ENCODE results near the gene ZNF275.
"Not testable (repeated sequence)": the region's sequence is repeated elsewhere in the genome, so short reads cannot be mapped to it uniquely, and the experiment has no call there.

ZNF275 gene

DNA sequence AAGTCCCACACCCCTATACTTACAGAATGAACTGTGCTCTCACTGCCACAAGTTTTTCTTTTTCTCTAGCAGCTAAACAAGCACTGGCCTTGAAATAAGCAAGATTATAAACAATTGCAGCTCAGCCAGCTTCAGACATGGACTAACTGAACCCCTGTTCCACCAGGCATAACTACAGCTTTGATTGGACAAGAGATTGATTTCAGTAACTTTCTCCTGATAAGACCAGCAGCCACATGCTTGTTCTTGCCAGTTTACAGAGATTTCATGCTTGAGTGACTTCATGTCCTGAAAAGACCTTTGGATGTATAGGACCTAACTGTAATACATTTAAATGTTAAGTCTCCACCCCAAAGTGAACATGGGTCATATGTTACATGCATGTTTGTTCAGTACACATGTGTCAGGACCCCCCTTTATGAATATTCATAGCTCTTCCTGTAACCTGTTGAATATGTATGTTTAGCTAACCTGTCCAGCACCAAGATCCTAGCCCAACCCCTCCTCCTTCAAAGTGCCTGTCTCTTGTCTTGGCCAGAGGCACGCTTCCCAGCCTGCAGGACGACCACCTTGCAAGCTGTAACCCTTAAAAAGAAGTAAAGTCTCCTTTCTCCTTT, 27.9 kb downstream of the ZNF275 start:
- DNase-seq: no peak

DNA sequence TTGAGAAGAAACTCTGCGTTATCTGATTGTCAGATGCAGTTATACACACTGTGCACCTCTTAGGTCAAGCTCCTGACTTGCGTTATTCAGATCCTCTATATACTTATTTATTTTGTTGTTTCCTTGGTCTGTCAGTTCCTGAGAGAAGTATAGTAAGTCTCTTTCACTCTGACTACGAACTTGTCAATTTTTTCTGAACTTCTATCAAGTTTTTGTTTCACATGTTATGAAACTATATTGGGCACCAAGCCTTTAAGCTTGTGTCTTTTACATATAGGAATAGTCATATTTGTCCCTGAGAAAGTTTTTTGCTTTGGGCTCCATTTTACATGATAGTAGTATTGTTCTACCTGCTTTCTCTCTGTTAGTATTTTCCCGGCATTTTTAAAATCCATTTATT, 31.7 kb downstream of the ZNF275 start:
- no peak for DNase-seq

DNA sequence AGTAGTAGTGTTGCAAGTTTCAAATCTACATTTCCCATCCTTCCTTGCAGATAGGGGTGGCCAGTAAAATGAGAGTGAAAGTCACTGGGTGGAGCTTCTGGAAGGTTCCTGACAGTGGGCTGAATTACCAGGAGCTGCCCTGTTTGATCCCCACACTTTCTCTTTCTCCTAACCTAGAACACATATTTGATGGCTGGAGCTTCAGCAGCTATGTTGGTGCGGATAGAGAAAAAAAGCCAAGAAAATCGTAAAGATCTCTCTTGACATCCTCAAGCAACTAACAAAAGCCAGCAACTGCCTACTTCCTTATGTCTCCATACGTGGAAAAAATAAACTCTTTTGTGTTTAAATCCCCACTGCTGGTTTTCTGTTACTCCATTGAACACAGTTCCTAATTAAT, 32.2 kb downstream of the ZNF275 start:
- DNase-seq: no peak

DNA sequence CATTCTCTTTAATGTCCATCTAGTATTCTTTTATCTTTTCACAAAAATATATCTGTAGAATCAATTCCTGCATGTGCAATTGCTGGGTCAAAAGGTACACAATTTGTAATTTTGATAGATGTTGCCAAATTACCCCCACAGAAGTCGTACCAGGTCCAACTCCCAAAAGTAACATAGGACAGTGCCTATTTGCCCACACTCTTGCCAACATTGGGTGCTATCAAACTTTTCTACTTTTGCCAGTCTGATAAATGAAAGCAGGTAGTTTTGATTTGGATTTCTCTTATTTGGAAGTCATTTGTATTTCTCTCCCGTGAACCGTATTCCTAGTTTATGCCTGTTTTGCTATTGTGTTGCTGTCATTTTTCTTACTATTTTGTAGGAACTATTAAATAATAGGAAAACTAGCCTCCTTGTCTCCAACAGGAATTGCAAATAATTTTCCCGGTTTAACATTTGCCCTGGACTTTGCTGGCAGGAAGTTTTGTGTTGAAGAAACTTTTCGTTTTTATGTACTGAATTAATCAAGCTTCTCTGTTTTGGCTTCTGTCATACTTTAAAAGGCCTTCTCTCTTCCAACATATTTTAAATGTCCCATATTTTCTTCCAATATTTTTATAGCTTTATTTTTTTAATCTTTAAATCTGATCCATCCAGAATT, 33.1 kb downstream of the ZNF275 start:
- DNase-seq: no peak

DNA sequence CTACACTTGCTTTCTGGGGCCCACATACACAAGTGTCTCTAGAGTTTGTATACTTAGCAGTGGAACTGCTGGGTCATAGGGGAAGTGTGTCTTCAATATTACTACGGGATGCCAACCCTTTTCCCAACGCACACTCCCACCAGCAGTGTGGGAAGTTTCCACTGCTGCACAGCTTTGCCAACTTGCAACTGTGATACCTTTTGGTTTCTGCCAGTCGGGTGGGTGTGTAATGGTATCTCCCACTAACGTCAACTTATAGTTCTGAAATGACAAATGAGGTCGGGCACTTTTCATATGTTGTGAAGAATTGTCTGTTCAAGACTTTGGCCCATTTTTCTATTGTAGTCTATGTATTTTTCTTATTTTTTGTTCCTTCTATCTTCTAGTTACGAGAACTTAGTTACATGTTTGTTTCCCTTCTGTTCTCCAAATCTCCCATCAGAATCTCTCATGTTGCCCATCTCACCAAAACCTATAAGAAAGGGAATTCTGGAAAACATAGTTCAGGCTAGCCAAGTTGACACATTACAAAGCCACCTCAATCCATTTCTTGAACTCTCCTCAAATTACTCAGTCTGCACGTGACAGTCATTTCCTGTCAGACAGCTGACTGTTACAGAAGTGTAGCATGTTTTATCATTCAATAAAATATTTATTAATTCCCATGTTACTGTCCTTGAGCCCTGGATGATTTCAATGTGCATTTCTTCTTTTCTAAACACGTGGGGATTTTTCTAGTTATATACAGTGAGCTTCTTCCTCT, 36.5 kb downstream of the ZNF275 start:
- no peak for DNase-seq

DNA sequence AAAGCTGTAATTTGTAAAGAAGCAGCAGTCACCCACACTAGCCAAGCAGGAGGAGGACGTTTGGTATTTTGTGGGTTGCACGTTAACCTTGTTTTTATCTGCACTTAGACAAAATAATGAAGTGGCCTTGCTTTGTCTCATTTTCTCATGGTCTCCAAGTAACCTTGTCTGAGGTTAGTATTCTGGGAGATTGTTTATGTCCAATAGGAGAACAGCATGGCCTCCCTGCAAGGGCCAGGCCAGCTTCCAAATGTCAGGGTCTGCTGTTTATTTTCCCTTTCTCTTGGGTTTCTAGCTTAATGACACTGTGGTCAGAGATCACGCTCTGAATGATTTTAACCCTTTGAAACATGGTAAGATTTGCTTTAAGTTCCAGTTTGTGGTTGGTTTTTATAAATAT, 37.3 kb downstream of the ZNF275 start:
- no peak for DNase-seq

GRCh38 chrX:153372949-153373348, 39.0 kb downstream of the ZNF275 start:
- DNase-seq: no peak

DNA sequence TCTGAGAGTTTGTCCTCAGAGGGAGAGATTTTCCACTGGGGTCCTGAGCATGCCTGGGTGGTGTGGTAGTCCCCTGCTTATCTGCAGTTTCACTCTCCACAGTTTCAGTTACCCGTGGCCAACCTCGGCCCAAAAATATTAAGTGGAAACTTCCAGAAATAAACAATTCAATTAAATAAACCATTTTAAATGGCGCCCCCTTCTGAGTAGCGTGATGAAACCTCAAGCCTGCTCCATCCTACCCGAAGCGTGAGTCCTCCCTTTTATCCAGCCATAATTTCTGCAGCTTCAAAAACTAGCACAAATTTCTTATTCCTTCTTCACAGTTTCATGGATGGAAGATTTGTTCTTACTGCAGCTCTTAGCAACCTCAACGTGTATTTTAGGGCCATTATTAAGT, 40.5 kb downstream of the ZNF275 start:
- peak; percentile 0 for DNase-seq

DNA sequence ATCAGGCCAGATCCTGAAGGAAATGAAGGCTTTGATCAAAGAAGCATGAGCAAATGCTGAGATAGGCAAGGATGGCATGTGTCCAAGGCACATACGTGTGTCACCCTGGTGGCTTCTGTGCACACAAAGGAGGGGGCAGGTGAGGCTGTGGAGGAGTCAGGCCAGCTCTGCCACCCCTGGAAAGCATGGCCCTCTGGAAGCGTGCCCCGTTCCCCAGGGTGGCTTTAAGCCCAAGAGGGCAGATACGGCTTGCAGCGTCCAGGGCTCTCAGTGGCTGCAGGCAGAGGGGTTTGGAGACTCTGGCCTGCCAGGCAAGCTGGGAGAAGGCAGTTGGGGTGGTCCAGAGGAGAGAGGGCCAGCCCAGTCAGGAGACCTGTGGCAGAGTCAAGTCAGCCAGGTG, 41.6 kb downstream of the ZNF275 start:
- peak; percentile 1 for DNase-seq

GRCh38 chrX:153377727-153378126, 43.8 kb downstream of the ZNF275 start:
- DNase-seq: no peak

GRCh38 chrX:153378607-153379006, 44.7 kb downstream of the ZNF275 start:
- DNase-seq: no peak

GRCh38 chrX:153379508-153379907, 45.6 kb downstream of the ZNF275 start:
- no peak for DNase-seq

DNA sequence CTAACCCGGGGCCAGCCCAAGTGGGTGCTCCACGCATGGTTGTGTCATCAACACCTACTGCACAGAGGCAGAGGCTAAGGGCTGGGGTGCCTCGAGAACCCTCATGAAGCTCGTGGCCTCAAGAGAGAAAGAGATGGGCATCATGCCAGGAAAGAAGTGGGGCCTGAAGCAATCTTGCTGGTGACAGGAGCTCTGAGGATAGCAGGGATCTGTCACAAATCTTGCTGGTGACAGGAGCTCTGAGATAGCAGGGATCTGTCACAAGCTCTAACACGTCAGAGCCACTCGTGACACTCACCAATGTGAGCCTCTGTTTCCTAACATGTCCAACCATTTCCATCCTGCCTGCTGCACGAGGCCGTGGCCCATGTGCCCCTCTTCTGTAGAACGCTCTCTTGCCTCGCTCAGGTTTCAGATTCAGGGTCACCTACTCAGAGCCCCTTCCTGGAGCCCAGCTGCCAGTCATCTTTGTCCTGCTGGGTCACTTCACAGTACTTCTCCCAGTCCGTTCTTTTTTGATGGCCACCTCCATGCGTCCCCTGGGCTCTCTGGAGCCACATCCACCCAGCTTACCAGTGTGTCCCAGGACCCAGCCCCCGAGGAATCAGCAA, 46.1 kb downstream of the ZNF275 start:
- peak; percentile 2 for DNase-seq

GRCh38 chrX:153380691-153381090, 46.7 kb downstream of the ZNF275 start:
- DNase-seq: no peak

DNA sequence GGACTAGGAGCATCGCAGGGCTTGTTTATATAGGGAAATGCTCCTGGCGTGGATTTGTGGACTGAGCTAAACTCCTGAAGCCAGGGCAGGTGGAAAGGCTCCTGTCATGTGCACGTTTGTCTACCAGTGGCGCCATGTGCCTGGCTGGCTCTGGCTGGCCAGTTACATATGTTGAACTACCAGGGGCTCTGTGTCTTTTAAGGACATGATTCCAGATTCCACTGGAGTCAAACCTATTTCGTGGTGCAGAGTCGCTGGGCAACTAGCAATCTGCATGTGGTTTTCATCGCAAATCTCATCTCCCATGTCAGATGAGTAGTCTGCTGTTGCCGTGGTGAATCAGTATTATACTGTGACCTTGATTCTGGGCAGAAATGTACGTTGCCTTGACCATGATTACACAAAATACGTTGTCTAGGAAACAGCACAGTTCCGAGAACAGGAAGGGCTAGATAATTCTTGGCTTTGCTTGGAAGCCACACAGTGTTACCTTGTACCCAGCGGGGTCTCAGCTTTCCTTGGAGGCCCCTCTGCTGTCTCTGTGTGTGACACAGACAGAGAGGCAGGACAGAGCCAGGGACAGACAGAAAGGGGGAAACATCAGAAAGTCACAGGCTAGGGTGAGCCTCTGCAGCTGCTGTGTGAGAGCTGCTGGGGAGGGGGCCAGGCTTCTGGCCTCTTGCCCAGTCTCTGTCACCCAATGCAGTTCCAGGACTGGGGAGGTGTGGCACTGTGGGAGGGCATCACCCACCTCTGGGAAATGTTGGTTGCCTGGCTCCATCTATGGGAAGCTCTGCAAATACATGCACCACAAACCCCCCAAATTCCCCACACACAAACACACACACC, 48.0 kb downstream of the ZNF275 start:
- DNase-seq: peak; percentile 73

- no peak for DNase-seq
These were observed 48.9 kb downstream of the ZNF275 start for GRCh38 chrX:153382563-153383482.

GRCh38 chrX:153384390-153384789, 50.4 kb downstream of the ZNF275 start:
- no peak for DNase-seq

- not testable (repeated sequence) for DNase-seq
These were observed 51.0 kb downstream of the ZNF275 start for GRCh38 chrX:153384973-153385372.

DNA sequence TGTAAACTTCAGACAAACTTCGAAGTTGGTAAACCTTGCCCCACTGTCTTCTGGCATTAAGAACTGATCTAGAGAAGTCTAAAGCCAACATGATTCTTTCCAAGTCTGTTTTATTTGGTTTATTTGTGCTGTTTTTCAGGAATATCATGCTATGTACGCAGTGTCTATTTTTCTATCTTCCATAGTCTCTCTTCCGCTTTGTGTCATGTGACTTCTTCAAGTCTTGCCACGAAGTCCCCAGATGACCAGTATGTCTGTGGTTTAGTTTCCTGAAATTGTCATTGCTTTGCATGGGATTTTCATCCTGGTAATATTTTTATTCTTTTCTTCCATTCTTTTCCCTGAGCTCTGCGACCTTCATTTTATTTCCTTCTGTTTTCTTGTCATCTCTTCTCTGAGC, 52.1 kb downstream of the ZNF275 start:
- no peak for DNase-seq

- no peak for DNase-seq
These were observed 53.4 kb downstream of the ZNF275 start for GRCh38 chrX:153387345-153387744.

GRCh38 chrX:153387987-153388721, 54.2 kb downstream of the ZNF275 start:
- DNase-seq: no peak
